ENCODE data around the gene ZNF710.

Gene ZNF710

DNA sequence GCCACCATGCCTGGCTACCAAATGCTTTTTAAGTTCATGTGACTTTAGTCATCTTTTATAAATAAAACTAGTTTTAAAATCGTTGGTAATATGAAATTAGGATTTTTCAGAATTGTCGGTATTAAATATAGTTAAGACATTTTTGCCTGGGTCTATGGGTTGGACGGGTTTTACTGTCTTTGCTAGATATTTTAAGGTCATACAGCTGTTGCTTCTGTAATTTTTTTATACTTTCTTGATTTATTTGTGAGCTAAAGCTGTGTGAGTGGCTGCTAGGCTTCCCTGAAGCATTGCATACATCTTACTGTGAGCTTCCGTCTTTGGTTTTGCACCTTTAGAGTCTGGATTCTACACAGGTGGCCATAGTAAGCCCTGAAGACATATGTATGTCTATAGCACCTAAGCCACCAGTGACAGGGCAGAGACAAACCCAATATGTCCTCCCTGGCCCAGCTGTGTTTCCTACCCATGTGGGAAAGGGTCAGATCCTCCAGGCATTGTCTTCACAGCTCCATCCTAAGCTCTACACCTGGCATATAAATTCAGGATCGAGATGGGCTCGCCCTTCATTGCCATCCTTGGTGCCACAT is 16.6 kb upstream of the ZNF710 start:
- H3K18ac ChIP-seq (ENCODE audit: low read length): no peak overlapping the region
- no peak overlapping the region for H3K9ac ChIP-seq (ENCODE audit: low read depth, low read length, poor library complexity)
- H3K4ac ChIP-seq (ENCODE audit: low read length): no peak overlapping the region
- H2BK120ac ChIP-seq (ENCODE audit: low read depth, low read length): no peak overlapping the region
- WGBS, 2 donors (ENCODE audit: extremely low coverage in 2 of 2, insufficient read length in 2 of 2, insufficient replicate concordance in 1 of 2): 100% methylated on average over 2 of the region's 6 CpGs; no CpG with 5 or more reads in 1 of the 2 donors
- no peak overlapping the region for H3K4me2 ChIP-seq (ENCODE audit: insufficient read depth, low read length, poor library complexity, severe bottlenecking)
- no peak overlapping the region for H4K8ac ChIP-seq (ENCODE audit: low read depth, low read length)
- H3K14ac ChIP-seq (ENCODE audit: low read length): no peak overlapping the region
- H2BK15ac ChIP-seq (ENCODE audit: low read length): no peak overlapping the region
- H2BK12ac ChIP-seq (ENCODE audit: low read length): no peak overlapping the region
- peaks cover 0 to 2% (median 0%) of the 10 kb centered on the region in 3 experiments for H3K27me3 ChIP-seq (ENCODE audit: control insufficient read depth in 3 of 3, insufficient read depth in 3 of 3, low read depth in 1 of 3, low read length in 3 of 3)
- H2AFZ ChIP-seq (ENCODE audit: low read length): no peak overlapping the region
- no peak overlapping the region for H3K4me3 ChIP-seq (ENCODE audit: low read length in 2 of 2)
- H3K36me3 ChIP-seq (replicated peaks in 1 of 2; ENCODE audit: control insufficient read depth in 2 of 2, insufficient read depth in 2 of 2, low read length in 2 of 2): no peaks in the 10 kb centered on the region
- no peak for DNase-seq (ENCODE audit: low spot score)
- peaks cover 0 to 4% of the 10 kb centered on the region in 2 donors for H3K9me3 ChIP-seq (replicated peaks in 1 of 2; ENCODE audit: control insufficient read depth in 2 of 2, insufficient read depth in 1 of 2, low read depth in 1 of 2, low read length in 2 of 2)
- H3K27ac ChIP-seq (replicated peaks; ENCODE audit: low read length): no peak overlapping the region
- no peak overlapping the region for H4K91ac ChIP-seq (ENCODE audit: low read depth, low read length, poor library complexity)
- H3K79me1 ChIP-seq (ENCODE audit: low read depth, low read length): no peaks in the 10 kb centered on the region
- no peaks in the 10 kb centered on the region for H3K4me1 ChIP-seq (ENCODE audit: control insufficient read depth in 2 of 2, insufficient read depth in 1 of 2, low read depth in 1 of 2, low read length in 2 of 2)
- H2AK5ac ChIP-seq (ENCODE audit: low read depth, low read length): no peak overlapping the region
- no peak overlapping the region for H2BK5ac ChIP-seq (ENCODE audit: low read length)
- H3K23ac ChIP-seq (ENCODE audit: low read depth, low read length, poor library complexity): no peak overlapping the region

DNA sequence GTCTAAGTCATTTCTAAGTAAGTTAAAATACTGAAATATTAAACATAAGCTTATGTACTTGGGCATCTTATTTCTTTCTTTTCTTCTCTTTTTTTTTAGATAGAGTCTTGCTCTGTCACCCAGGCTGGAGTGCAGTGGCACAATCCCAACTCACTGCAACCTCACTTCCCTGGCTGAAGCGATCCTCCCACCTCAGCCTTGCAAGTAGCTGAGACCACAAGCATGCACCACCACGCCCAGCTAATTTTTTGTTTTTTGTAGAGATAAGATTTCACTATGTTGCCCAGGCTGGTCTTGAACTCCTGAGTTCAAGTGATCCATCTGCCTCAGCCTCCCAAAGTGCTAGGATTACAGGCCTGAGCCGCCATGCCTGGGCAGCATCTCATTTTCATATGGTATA is 16.0 kb upstream of the ZNF710 start:
- no peak overlapping the region for H2BK15ac ChIP-seq (ENCODE audit: low read length)
- no peak overlapping the region for H2BK5ac ChIP-seq (ENCODE audit: low read length)
- no peak for DNase-seq (ENCODE audit: low spot score)
- no peak overlapping the region for H4K91ac ChIP-seq (ENCODE audit: low read depth, low read length, poor library complexity)
- no peaks in the 10 kb centered on the region for H3K79me1 ChIP-seq (ENCODE audit: low read depth, low read length)
- H2BK120ac ChIP-seq (ENCODE audit: low read depth, low read length): no peak overlapping the region
- H2BK12ac ChIP-seq (ENCODE audit: low read length): no peak overlapping the region
- H3K9ac ChIP-seq (ENCODE audit: low read depth, low read length, poor library complexity): no peak overlapping the region
- H3K4me2 ChIP-seq (ENCODE audit: insufficient read depth, low read length, poor library complexity, severe bottlenecking): no peak overlapping the region
- no peak overlapping the region for H2AK5ac ChIP-seq (ENCODE audit: low read depth, low read length)
- peaks cover 0 to 2% (median 0%) of the 10 kb centered on the region in 3 experiments for H3K27me3 ChIP-seq (ENCODE audit: control insufficient read depth in 3 of 3, insufficient read depth in 3 of 3, low read depth in 1 of 3, low read length in 3 of 3)
- no CpG with 5 or more reads among the region's 3 CpGs for WGBS, 2 donors (ENCODE audit: extremely low coverage in 2 of 2, insufficient read length in 2 of 2, insufficient replicate concordance in 1 of 2)
- H3K4ac ChIP-seq (ENCODE audit: low read length): no peak overlapping the region
- no peaks in the 10 kb centered on the region for H3K4me1 ChIP-seq (ENCODE audit: control insufficient read depth in 2 of 2, insufficient read depth in 1 of 2, low read depth in 1 of 2, low read length in 2 of 2)
- H3K36me3 ChIP-seq (replicated peaks in 1 of 2; ENCODE audit: control insufficient read depth in 2 of 2, insufficient read depth in 2 of 2, low read length in 2 of 2): no peaks in the 10 kb centered on the region
- H3K4me3 ChIP-seq (ENCODE audit: low read length in 2 of 2): no peak overlapping the region
- H3K18ac ChIP-seq (ENCODE audit: low read length): no peak overlapping the region
- no peak overlapping the region for H4K8ac ChIP-seq (ENCODE audit: low read depth, low read length)
- no peak overlapping the region for H2AFZ ChIP-seq (ENCODE audit: low read length)
- H3K27ac ChIP-seq (replicated peaks; ENCODE audit: low read length): no peak overlapping the region
- peaks cover 0 to 4% of the 10 kb centered on the region in 2 donors for H3K9me3 ChIP-seq (replicated peaks in 1 of 2; ENCODE audit: control insufficient read depth in 2 of 2, insufficient read depth in 1 of 2, low read depth in 1 of 2, low read length in 2 of 2)
- H3K23ac ChIP-seq (ENCODE audit: low read depth, low read length, poor library complexity): no peak overlapping the region
- H3K14ac ChIP-seq (ENCODE audit: low read length): no peak overlapping the region

DNA sequence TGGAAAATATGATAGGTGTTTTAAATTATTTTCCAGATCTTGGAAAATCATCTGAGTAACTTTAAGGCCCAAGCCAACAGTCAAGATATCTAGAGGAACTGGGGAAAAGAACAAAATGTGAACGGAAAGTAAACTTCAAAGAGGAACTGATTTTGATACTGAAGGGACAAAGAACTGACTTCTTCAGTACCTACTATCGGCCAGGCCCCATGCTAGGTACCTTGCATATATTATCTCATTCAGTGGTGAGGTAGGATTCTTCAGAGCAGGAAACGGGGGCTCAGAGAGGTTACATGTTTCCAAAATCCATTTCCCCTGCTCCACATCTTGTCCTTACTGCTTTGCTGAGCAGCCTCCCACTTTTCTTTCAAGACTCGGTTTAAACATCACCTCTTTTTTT is 9.8 kb upstream of the ZNF710 start:
- Histone ChIP-seq H3K27me3 (ENCODE audit: control insufficient read depth in 3 of 3, insufficient read depth in 3 of 3, low read depth in 1 of 3, low read length in 3 of 3) (no peaks in the 10 kb centered on the region), H2BK12ac (ENCODE audit: low read length) (no peak overlapping the region), H2BK120ac (ENCODE audit: low read depth, low read length) (no peak overlapping the region), H3K4me3 (ENCODE audit: low read length in 2 of 2) (no peak overlapping the region), H3K79me1 (ENCODE audit: low read depth, low read length) (no peaks in the 10 kb centered on the region), H4K8ac (ENCODE audit: low read depth, low read length) (no peak overlapping the region), H3K14ac (ENCODE audit: low read length) (no peak overlapping the region), H2AFZ (ENCODE audit: low read length) (no peak overlapping the region), H3K18ac (ENCODE audit: low read length) (no peak overlapping the region), H3K4ac (ENCODE audit: low read length) (no peak overlapping the region), H3K9ac (ENCODE audit: low read depth, low read length, poor library complexity) (no peak overlapping the region), H3K9me3 (replicated peaks in 1 of 2; ENCODE audit: control insufficient read depth in 2 of 2, insufficient read depth in 1 of 2, low read depth in 1 of 2, low read length in 2 of 2) (no peaks in the 10 kb centered on the region), H3K4me1 (ENCODE audit: control insufficient read depth in 2 of 2, insufficient read depth in 1 of 2, low read depth in 1 of 2, low read length in 2 of 2) (peaks cover 4% of the 10 kb centered on the region in 2 donors), H2AK5ac (ENCODE audit: low read depth, low read length) (no peak overlapping the region), H3K36me3 (replicated peaks in 1 of 2; ENCODE audit: control insufficient read depth in 2 of 2, insufficient read depth in 2 of 2, low read length in 2 of 2) (no peaks in the 10 kb centered on the region), H2BK5ac (ENCODE audit: low read length) (no peak overlapping the region), H4K91ac (ENCODE audit: low read depth, low read length, poor library complexity) (no peak overlapping the region), H3K4me2 (ENCODE audit: insufficient read depth, low read length, poor library complexity, severe bottlenecking) (no peak overlapping the region), H2BK15ac (ENCODE audit: low read length) (no peak overlapping the region), H3K23ac (ENCODE audit: low read depth, low read length, poor library complexity) (no peak overlapping the region), H3K27ac (replicated peaks; ENCODE audit: low read length) (no peak overlapping the region)
- WGBS, 2 donors (ENCODE audit: extremely low coverage in 2 of 2, insufficient read length in 2 of 2, insufficient replicate concordance in 1 of 2): no CpG with 5 or more reads among the region's 4 CpGs
- no peak for DNase-seq (ENCODE audit: low spot score)

DNA sequence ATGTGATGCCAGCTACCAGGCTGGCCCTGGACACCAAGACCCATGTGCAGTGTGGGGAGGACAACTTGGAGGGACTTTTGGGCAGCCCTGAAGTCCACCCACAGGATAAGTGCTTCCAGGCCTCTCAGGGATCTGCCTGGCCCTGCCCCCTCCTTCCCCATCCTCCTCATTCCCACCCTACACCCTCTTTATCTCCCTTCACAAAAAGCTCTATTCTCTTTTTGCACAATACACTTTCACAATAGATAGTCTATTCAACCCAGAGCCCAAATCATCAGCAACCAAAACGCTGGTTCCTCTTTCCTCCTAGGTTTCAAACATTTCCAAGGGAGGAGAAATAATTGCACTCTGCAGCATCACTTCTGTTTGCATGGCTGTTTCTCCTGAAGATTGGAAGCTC is 7.8 kb upstream of the ZNF710 start:
- Histone ChIP-seq H3K18ac (ENCODE audit: low read length) (peak overlapping the region; percentile 76), H2BK120ac (ENCODE audit: low read depth, low read length) (no peak overlapping the region), H3K9ac (ENCODE audit: low read depth, low read length, poor library complexity) (no peak overlapping the region), H3K23ac (ENCODE audit: low read depth, low read length, poor library complexity) (no peak overlapping the region), H3K14ac (ENCODE audit: low read length) (no peak overlapping the region), H3K27me3 (ENCODE audit: control insufficient read depth in 3 of 3, insufficient read depth in 3 of 3, low read depth in 1 of 3, low read length in 3 of 3) (no peaks in the 10 kb centered on the region), H3K4ac (ENCODE audit: low read length) (no peak overlapping the region), H2BK15ac (ENCODE audit: low read length) (no peak overlapping the region), H2AK5ac (ENCODE audit: low read depth, low read length) (no peak overlapping the region), H3K79me1 (ENCODE audit: low read depth, low read length) (no peaks in the 10 kb centered on the region), H3K36me3 (replicated peaks in 1 of 2; ENCODE audit: control insufficient read depth in 2 of 2, insufficient read depth in 2 of 2, low read length in 2 of 2) (no peaks in the 10 kb centered on the region), H2BK12ac (ENCODE audit: low read length) (peak overlapping the region; percentile 22), H3K4me1 (ENCODE audit: control insufficient read depth in 2 of 2, insufficient read depth in 1 of 2, low read depth in 1 of 2, low read length in 2 of 2) (peaks cover 4% of the 10 kb centered on the region in 2 donors), H4K8ac (ENCODE audit: low read depth, low read length) (no peak overlapping the region), H2AFZ (ENCODE audit: low read length) (peak overlapping the region; percentile 11), H2BK5ac (ENCODE audit: low read length) (no peak overlapping the region), H3K4me3 (ENCODE audit: low read length in 2 of 2) (no peak overlapping the region), H3K27ac (replicated peaks; ENCODE audit: low read length) (no peak overlapping the region), H3K4me2 (ENCODE audit: insufficient read depth, low read length, poor library complexity, severe bottlenecking) (no peak overlapping the region), H3K9me3 (replicated peaks in 1 of 2; ENCODE audit: control insufficient read depth in 2 of 2, insufficient read depth in 1 of 2, low read depth in 1 of 2, low read length in 2 of 2) (no peaks in the 10 kb centered on the region), H4K91ac (ENCODE audit: low read depth, low read length, poor library complexity) (no peak overlapping the region)
- no CpG with 5 or more reads among the region's 1 CpG for WGBS, 2 donors (ENCODE audit: extremely low coverage in 2 of 2, insufficient read length in 2 of 2, insufficient replicate concordance in 1 of 2)
- no peak for DNase-seq (ENCODE audit: low spot score)

Measured in neuronal stem cell (in vitro differentiated cells).